GM12873 (cell line): ENCODE measurements around the gene GRM7.

Source experiments
- TF ChIP-seq, protein P1 (sequence below): IDR thresholded peaks from 2 replicates; pipeline ENCODE4 v1.5.1; 2012; ENCODE audit warnings: low read depth, mild to moderate bottlenecking, moderate library complexity, low read length, control low read depth; ENCODE audit not compliant: insufficient read depth; ENCODE audit errors: missing control alignments

Gene GRM7

DNA sequence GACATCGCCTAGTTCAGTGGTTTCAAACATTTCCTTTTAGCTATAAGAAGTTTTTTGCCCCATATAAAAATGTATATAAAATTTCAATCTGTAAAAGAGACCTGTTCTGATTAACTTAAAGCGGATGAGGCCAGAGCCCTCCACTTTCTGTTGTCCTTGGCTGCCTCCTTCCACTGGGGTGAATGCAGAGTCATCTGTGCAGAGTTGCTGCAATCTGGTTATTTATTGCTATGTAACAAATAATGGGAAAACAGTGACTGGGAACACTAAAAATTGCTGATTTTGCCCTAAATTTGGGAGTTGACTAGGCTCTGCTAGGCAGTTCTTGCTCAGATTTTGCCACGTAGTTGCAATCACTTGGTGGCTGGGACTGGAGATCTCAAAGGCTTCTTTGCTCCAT, 637.8 kb downstream of the GRM7 start:
- TF ChIP-seq, protein P1, sequence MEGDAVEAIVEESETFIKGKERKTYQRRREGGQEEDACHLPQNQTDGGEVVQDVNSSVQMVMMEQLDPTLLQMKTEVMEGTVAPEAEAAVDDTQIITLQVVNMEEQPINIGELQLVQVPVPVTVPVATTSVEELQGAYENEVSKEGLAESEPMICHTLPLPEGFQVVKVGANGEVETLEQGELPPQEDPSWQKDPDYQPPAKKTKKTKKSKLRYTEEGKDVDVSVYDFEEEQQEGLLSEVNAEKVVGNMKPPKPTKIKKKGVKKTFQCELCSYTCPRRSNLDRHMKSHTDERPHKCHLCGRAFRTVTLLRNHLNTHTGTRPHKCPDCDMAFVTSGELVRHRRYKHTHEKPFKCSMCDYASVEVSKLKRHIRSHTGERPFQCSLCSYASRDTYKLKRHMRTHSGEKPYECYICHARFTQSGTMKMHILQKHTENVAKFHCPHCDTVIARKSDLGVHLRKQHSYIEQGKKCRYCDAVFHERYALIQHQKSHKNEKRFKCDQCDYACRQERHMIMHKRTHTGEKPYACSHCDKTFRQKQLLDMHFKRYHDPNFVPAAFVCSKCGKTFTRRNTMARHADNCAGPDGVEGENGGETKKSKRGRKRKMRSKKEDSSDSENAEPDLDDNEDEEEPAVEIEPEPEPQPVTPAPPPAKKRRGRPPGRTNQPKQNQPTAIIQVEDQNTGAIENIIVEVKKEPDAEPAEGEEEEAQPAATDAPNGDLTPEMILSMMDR: no peak

DNA sequence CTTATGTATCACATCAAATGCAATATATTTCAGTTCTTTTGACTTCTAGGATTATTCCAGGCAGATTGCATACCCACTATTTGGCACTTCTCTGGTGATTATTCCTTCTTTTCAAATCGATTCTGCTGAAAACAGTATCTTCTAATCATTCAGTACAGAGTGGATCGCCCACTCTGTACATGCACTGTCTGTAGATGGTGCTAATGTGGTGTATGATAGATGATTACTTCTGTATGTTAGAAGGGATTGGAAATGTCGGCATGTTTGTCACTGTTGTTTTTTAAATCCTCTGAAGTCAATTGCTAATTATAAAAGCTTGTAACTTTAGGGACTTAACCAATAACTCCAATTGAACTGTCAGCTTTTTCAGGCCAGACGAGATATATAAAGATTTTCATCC, 642.5 kb downstream of the GRM7 start:
- TF ChIP-seq, protein P1: no peak

DNA sequence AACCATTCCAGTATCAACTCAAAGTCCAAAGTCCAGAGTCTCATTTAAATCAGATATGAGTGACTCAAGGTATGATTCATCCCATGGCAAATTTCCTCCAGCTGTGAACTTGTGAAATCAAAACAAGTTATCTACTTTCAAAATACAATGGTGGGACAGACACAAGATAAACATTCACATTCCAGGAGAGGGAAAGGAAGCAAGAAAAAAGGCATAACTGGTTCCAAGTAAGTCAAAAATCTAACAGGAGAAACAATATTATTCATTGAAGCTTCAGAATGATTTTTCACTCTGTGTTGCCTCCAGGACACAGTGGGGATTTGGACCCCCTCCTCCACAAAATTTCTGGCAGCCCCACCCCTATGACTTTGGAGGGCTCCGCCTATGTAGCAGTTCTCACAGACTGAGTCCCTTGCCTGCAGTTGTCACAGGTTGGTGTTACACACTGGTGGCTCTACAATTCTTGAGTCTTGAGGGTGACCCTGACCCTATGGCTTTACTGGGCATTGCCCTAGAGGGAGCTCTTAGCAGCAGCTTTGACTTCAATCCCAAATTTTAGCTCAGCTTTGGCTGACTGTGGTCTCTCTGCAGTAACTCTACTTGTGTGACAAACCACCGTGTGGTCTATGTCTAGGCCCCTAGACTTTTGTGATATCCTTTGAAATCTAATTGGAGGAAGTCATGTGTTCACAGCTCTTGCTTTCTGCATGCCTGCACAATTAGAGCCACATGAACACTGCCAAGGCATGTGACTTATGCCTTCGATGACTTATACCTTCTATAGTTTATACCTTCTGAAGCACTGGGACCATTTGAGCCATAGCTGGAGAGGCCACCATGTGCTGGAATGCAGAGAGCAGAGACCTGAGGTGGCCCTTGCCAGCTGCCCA, 644.2 kb downstream of the GRM7 start:
- TF ChIP-seq, protein P1: no peak

DNA sequence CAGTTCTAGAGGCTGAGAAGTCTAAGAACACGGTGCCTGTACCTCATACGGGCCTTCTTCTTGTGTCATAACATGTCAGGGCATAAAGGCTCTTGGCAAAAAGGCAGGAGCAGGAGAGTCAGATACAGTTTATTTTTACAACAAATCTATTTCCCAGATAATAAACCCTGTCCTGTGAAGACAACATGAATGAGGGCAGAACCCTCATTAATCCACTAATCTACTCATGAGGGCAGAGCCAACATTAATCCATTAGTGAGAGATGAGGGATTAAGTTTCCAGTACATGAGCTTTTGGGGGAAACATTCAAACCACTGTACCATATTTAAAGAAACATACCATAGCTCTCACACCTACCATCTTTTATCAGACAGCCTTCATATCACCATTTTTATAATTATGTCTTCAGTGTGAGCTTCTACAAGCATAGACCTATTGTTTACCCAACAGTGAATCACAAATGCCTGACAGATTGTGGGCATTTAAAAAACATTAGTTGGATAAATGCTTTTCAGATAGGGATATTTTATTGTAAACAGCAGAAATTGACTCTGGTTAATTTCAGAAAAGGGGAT, 645.8 kb downstream of the GRM7 start:
- TF ChIP-seq, protein P1: no peak

DNA sequence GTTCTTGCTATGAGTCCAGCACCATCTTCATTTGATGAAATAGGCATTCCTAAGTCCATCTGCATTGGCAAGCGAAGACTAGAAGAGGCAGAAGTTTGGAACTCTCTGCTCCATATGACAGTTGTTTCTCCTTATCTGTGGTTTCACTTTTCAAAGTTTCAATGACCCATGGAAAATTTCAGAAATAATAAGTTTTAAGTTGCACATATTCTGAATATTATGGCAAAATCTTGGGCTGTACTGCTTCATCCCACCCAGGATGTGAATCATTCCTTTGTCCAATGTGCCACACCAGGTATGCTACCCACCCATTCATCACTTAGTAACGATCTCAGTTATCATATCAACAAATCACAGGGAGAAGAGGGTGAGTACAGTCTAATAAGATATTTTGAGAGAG, 647.9 kb downstream of the GRM7 start:
- TF ChIP-seq, protein P1: no peak

DNA sequence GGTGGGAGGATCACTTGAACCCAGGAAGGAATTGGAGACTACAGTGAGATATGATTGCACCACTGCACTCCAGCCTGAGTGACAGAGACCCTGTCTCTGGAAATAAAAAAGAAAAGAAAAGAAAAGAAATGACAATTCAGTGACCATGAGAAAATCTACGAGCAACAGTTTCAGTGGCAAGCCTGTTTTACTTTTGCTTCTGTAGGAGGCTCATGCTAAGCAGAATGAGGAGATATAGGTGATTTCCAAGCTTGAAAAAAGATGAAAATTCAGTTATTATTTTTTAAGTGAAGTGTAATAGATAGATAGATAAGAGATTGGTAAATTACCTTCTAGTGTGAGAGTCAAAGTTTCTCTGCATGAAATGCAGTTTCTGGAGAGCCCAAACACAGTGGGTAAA, 651.1 kb downstream of the GRM7 start:
- TF ChIP-seq, protein P1: no peak

DNA sequence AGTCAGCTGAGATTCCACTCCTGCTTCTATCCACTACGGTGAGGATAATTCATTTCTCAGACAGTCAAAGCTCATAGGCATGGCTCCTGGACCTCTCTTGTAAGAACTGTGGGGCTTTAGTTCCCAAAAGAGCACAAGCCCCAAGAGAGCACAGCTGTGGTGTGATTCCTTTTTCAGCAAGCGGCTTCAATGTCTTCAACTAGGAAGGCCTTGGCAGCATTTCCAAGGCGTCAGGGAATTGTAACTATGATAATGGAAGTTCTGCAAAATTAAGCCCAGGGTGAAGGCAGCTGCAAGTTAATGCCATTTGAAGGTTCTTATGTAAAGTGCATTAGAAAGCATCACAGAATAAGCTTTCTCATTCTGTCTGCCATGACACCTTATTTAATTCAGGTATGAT, 657.1 kb downstream of the GRM7 start:
- TF ChIP-seq, protein P1: no peak
